Esophagus muscularis mucosa (tissue), 3 donors: Measurements from ENCODE around the gene ACBD7.

Experiments used
- POLR2A ChIP-seq: fragments of 450-650 bp; IDR thresholded peaks from one replicate; pipeline ENCODE4 v1.6.1; 2017; ENCODE audit warnings: antibody characterized with exemption, moderate library complexity, mild to moderate bottlenecking, low read depth
- POLR2AphosphoS5 ChIP-seq, 2 donors: sonication (generic); formaldehyde crosslinking; IDR thresholded peaks; one replicate each; pipeline ENCODE4 v1.6.1; 2017; ENCODE audit warnings: antibody characterized with exemption in 2 of 2
- TF ChIP-seq, protein P1 (sequence below), 3 experiments: fragments of 200-600 bp in 2 of 3; fragments of 450-650 bp in 1 of 3; sonication (generic) in 2 of 3; IDR thresholded peaks; one replicate each; pipeline ENCODE4 v1.5.1; 2017 to 2019; ENCODE audit warnings: antibody characterized with exemption in 3 of 3, mild to moderate bottlenecking in 2 of 3, moderate library complexity in 1 of 3

DNA sequence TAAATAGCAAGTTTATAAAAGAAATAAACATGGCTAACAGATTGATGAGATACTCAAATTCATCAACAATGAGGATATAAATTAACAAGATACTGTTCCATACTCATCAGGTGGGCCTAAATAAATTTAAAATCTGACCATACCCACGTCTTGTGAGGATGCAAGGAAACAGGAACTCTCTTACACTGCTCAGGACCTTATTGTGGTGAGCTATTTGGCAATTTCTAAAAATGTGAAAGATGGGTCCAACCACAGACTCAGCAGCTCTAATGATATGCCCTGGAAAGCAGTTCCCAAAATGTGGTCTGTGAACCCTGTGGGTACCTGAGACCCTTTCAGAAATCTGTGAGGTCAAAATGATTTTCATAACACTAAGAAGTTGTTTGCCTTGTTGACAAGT is 30.0 kb upstream of the ACBD7 start:
- TF ChIP-seq POLR2A (no peak), POLR2AphosphoS5 (IDR thresholded peaks at IDR 0.05) (no peak)
- TF ChIP-seq, protein P1, sequence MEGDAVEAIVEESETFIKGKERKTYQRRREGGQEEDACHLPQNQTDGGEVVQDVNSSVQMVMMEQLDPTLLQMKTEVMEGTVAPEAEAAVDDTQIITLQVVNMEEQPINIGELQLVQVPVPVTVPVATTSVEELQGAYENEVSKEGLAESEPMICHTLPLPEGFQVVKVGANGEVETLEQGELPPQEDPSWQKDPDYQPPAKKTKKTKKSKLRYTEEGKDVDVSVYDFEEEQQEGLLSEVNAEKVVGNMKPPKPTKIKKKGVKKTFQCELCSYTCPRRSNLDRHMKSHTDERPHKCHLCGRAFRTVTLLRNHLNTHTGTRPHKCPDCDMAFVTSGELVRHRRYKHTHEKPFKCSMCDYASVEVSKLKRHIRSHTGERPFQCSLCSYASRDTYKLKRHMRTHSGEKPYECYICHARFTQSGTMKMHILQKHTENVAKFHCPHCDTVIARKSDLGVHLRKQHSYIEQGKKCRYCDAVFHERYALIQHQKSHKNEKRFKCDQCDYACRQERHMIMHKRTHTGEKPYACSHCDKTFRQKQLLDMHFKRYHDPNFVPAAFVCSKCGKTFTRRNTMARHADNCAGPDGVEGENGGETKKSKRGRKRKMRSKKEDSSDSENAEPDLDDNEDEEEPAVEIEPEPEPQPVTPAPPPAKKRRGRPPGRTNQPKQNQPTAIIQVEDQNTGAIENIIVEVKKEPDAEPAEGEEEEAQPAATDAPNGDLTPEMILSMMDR (IDR thresholded peaks at IDR 0.05) = no peak
